Fibroblast of gingiva (primary cell): ENCODE measurements around the gene RRH.

Experiments used
- DNase-seq: peaks from one replicate; pipeline ENCODE4 v3.0.0-alpha.2; 2011; ENCODE audit warnings: low read depth

RRH gene

GRCh38 chr4:109887071-109887470 is 59.3 kb downstream of the RRH start:
- no peak for DNase-seq

DNA sequence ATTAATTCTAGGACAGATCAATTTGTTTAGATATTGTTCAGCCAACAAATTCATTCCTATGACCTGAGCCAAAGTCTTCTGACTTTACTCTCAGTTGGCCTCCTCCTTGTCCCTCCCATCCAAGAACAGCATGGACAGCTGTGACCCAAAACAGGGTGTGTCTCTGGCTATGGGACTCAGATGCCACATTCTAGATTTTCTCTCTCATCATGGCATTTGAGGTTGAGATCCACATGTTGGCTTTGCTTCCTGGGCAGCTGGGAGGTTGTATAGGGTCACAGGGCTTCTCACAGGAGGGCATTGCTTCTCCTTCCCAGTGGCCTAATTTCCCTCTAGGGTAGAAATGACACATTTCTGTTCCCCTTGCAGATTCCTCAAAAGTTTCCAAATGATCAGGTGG is 62.3 kb downstream of the RRH start:
- no peak for DNase-seq
